Trophoblast cell (in vitro differentiated cells and primary cell): Measurements from ENCODE around the gene TMEM161B.

Experiments
- DNase-seq, 2 donors: peaks; one replicate each; pipeline ENCODE4 v3.0.0-alpha.2; 2016
- H2AFZ ChIP-seq: 2 replicates; pipeline ENCODE4 v1.6.1; 2013; ENCODE audit warnings: low read length, moderate library complexity, mild to moderate bottlenecking; ENCODE audit not compliant: insufficient read depth, poor library complexity
- H2AK5ac ChIP-seq: 2 replicates; pipeline ENCODE4 v1.6.1; 2013; ENCODE audit warnings: mild to moderate bottlenecking, low read length
- H2BK120ac ChIP-seq: 2 replicates; pipeline ENCODE4 v1.6.1; 2013; ENCODE audit warnings: low read length, mild to moderate bottlenecking, moderate library complexity; ENCODE audit not compliant: insufficient read depth, poor library complexity
- H2BK12ac ChIP-seq: 2 replicates; pipeline ENCODE4 v1.6.1; 2013; ENCODE audit warnings: mild to moderate bottlenecking, low read length, moderate library complexity
- H2BK5ac ChIP-seq: 2 replicates; pipeline ENCODE4 v1.6.1; 2013; ENCODE audit warnings: low read length, low read depth, moderate library complexity, mild to moderate bottlenecking; ENCODE audit not compliant: poor library complexity
- H3K14ac ChIP-seq: 2 replicates; pipeline ENCODE4 v1.6.1; 2013; ENCODE audit warnings: mild to moderate bottlenecking, low read length
- H3K18ac ChIP-seq: 2 replicates; pipeline ENCODE4 v1.6.1; 2013; ENCODE audit warnings: mild to moderate bottlenecking, low read length
- H3K23ac ChIP-seq: 2 replicates; pipeline ENCODE4 v1.6.1; 2013; ENCODE audit warnings: low read length
- H3K27ac ChIP-seq: 2 replicates; pipeline ENCODE4 v1.5.1; 2013; ENCODE audit warnings: low read depth, mild to moderate bottlenecking, inconsistent platforms, low read length, moderate library complexity
- H3K27me3 ChIP-seq: 2 replicates; pipeline ENCODE4 v1.6.1; 2013; ENCODE audit warnings: inconsistent platforms, mild to moderate bottlenecking, low read length, moderate library complexity; ENCODE audit not compliant: insufficient read depth
- H3K36me3 ChIP-seq, 2 experiments: 1 replicate in 1 of 2; 2 replicates in 1 of 2; pipeline ENCODE4 v1.6.1; 2013; ENCODE audit warnings: low read length in 2 of 2, mild to moderate bottlenecking in 2 of 2, moderate library complexity in 1 of 2; ENCODE audit not compliant: insufficient read depth in 2 of 2, control insufficient read depth in 1 of 2
- H3K4ac ChIP-seq: 2 replicates; pipeline ENCODE4 v1.6.1; 2013; ENCODE audit warnings: low read depth, mild to moderate bottlenecking, low read length, moderate library complexity
- H3K4me1 ChIP-seq, 2 experiments: 1 replicate in 1 of 2; 2 replicates in 1 of 2; pipeline ENCODE4 v1.6.1; 2013; ENCODE audit warnings: low read length in 2 of 2, mild to moderate bottlenecking in 2 of 2, moderate library complexity in 1 of 2; ENCODE audit not compliant: insufficient read depth in 2 of 2, control insufficient read depth in 1 of 2
- H3K4me2 ChIP-seq: 2 replicates; pipeline ENCODE4 v1.6.1; 2013; ENCODE audit warnings: inconsistent platforms, mild to moderate bottlenecking, low read length, moderate library complexity
- H3K4me3 ChIP-seq: 2 replicates; pipeline ENCODE4 v1.5.1; 2013; ENCODE audit warnings: mild to moderate bottlenecking, low read depth, low read length, inconsistent platforms
- H3K79me1 ChIP-seq: one replicate; pipeline ENCODE4 v1.6.1; 2013; ENCODE audit warnings: low read length
- H3K79me2 ChIP-seq: 2 replicates; pipeline ENCODE4 v1.6.1; 2013; ENCODE audit warnings: low read length, mild to moderate bottlenecking; ENCODE audit not compliant: control insufficient read depth, insufficient read depth, poor library complexity
- H3K9ac ChIP-seq: 2 replicates; pipeline ENCODE4 v1.6.1; 2013; ENCODE audit warnings: mild to moderate bottlenecking, low read length
- H3K9me3 ChIP-seq: 2 replicates; pipeline ENCODE4 v1.6.1; 2013; ENCODE audit warnings: low read depth, mild to moderate bottlenecking, control low read depth, inconsistent platforms, low read length; ENCODE audit not compliant: insufficient read depth
- H4K12ac ChIP-seq: 2 replicates; pipeline ENCODE4 v1.6.1; 2013; ENCODE audit warnings: low read depth, mild to moderate bottlenecking, low read length, moderate library complexity
- H4K8ac ChIP-seq: 2 replicates; pipeline ENCODE4 v1.6.1; 2013; ENCODE audit warnings: low read depth, mild to moderate bottlenecking, low read length, moderate library complexity
- H4K91ac ChIP-seq: one replicate; pipeline ENCODE4 v1.6.1; 2013; ENCODE audit warnings: low read depth, mild to moderate bottlenecking, low read length, moderate library complexity
- WGBS: extraction: QIAGEN DNeasy Blood & Tissue Kit; methylation state at CpG from one replicate; pipeline ENCODE4 v1.1.7; 2013; ENCODE audit warnings: missing lambda C conversion rate; ENCODE audit not compliant: insufficient read length, insufficient coverage; ENCODE audit errors: extremely low coverage; 5-methylcytosine and 5-hydroxymethylcytosine counted together

Gene TMEM161B

DNA sequence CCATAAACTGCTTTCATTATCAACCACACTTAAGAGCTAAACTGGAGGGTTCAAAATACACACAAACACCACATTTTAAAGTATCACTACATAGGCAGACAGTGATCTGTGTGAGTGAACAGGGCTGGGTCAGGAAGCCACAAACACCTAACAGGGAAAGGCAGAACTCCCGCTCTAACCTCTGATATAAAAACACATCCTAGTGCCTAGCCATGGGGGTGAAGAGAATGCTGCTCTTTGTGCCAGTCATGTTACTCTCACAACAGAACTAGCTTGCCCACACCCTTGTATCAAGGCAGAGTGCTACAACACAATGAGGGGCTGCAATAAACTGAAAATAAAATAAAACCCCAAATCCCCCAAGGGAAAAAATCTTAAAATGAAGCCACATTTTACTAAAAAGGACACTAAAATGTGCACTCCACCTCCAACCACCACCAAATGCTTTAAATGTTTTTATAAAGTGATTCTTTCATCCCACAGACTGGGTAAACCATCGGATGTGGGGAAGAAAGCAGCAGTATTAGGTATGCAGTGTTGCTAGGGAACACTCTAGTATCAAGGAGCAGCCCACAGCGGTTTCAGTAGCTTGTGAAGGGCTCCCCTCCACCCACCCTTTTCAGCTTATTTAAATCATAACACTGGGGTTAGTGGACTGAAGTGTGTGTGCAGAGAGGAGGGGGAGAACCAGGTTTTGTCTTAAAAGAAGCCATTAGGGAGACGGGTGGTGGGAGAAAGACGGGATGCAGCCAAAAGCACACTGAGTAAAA is 64.5 kb downstream of the TMEM161B start:
- no CpG with 5 or more reads among the region's 5 CpGs for WGBS
- Histone ChIP-seq H3K9me3 (no peaks in the 10 kb centered on the region), H4K8ac (no peak overlapping the region), H3K27ac (no peak overlapping the region), H2BK12ac (no peak overlapping the region), H3K4ac (no peak overlapping the region), H4K12ac (no peak overlapping the region), H3K36me3 (no peaks in the 10 kb centered on the region), H3K4me1 (no peaks in the 10 kb centered on the region), H3K14ac (no peak overlapping the region), H3K4me2 (no peak overlapping the region), H2BK120ac (no peak overlapping the region), H2AFZ (no peak overlapping the region), H3K79me2 (no peaks in the 10 kb centered on the region), H3K9ac (no peak overlapping the region), H3K79me1 (no peaks in the 10 kb centered on the region), H3K4me3 (no peak overlapping the region), H4K91ac (no peak overlapping the region), H3K18ac (no peak overlapping the region), H2AK5ac (no peak overlapping the region), H2BK5ac (no peak overlapping the region), H3K23ac (no peak overlapping the region), H3K27me3 (no peaks in the 10 kb centered on the region)
- DNase-seq: no peak

GRCh38 chr5:88195636-88196035 is 73.0 kb downstream of the TMEM161B start:
- H3K4me1 ChIP-seq: no peaks in the 10 kb centered on the region
- H3K23ac ChIP-seq: no peak overlapping the region
- H2AK5ac ChIP-seq: no peak overlapping the region
- no peak overlapping the region for H2BK5ac ChIP-seq
- H3K27ac ChIP-seq: no peak overlapping the region
- no peaks in the 10 kb centered on the region for H3K27me3 ChIP-seq
- H3K4ac ChIP-seq: no peak overlapping the region
- no peak overlapping the region for H2AFZ ChIP-seq
- no peak overlapping the region for H3K4me3 ChIP-seq
- no peak overlapping the region for H4K8ac ChIP-seq
- no peak overlapping the region for H3K18ac ChIP-seq
- H3K79me1 ChIP-seq: no peaks in the 10 kb centered on the region
- H3K79me2 ChIP-seq: no peaks in the 10 kb centered on the region
- H3K4me2 ChIP-seq: no peak overlapping the region
- H2BK120ac ChIP-seq: no peak overlapping the region
- no peaks in the 10 kb centered on the region for H3K36me3 ChIP-seq
- H3K14ac ChIP-seq: no peak overlapping the region
- H4K12ac ChIP-seq: no peak overlapping the region
- H3K9me3 ChIP-seq: no peaks in the 10 kb centered on the region
- no peak overlapping the region for H2BK12ac ChIP-seq
- DNase-seq: no peak
- no peak overlapping the region for H4K91ac ChIP-seq
- H3K9ac ChIP-seq: no peak overlapping the region

GRCh38 chr5:88193896-88194295 is 74.7 kb downstream of the TMEM161B start:
- Histone ChIP-seq H3K36me3 (peaks cover under 1 to 2% of the 10 kb centered on the region in 2 experiments), H3K4me2 (no peak overlapping the region), H4K8ac (no peak overlapping the region), H3K9ac (no peak overlapping the region), H2AFZ (no peak overlapping the region), H2BK120ac (no peak overlapping the region), H2AK5ac (no peak overlapping the region), H3K79me1 (no peaks in the 10 kb centered on the region), H2BK12ac (no peak overlapping the region), H3K9me3 (peaks cover 3% of the 10 kb centered on the region), H4K12ac (no peak overlapping the region), H3K4me1 (peaks cover 0 to 6% of the 10 kb centered on the region in 2 experiments), H3K79me2 (no peaks in the 10 kb centered on the region), H3K23ac (no peak overlapping the region), H4K91ac (no peak overlapping the region), H3K4me3 (no peak overlapping the region), H3K27ac (no peak overlapping the region), H3K4ac (no peak overlapping the region), H2BK5ac (no peak overlapping the region), H3K18ac (no peak overlapping the region), H3K14ac (no peak overlapping the region), H3K27me3 (no peaks in the 10 kb centered on the region)
- WGBS: no CpG with 5 or more reads among the region's 3 CpGs
- DNase-seq: no peak

- Histone ChIP-seq H3K79me2 (no peaks in the 10 kb centered on the region), H3K79me1 (no peaks in the 10 kb centered on the region), H3K9me3 (peaks cover 3% of the 10 kb centered on the region), H2AK5ac (no peak overlapping the region), H3K14ac (no peak overlapping the region), H3K9ac (no peak overlapping the region), H3K36me3 (peaks cover 5 to 6% of the 10 kb centered on the region in 2 experiments), H2BK120ac (no peak overlapping the region), H2AFZ (no peak overlapping the region), H3K23ac (no peak overlapping the region), H4K12ac (no peak overlapping the region), H2BK5ac (no peak overlapping the region), H4K8ac (no peak overlapping the region), H4K91ac (no peak overlapping the region), H3K4ac (no peak overlapping the region), H3K27ac (no peak overlapping the region), H3K27me3 (no peaks in the 10 kb centered on the region), H3K18ac (no peak overlapping the region), H2BK12ac (no peak overlapping the region), H3K4me1 (peaks cover 0 to 6% of the 10 kb centered on the region in 2 experiments), H3K4me3 (no peak overlapping the region), H3K4me2 (peak overlapping the region; percentile 2)
- WGBS: no CpG with 5 or more reads among the region's 9 CpGs
- DNase-seq: peak; percentile 66 to 92
Measured at GRCh38 chr5:88190106-88190834, 78.4 kb downstream of the TMEM161B start.
